ENCODE results near the gene AIFM3.

Gene AIFM3

DNA sequence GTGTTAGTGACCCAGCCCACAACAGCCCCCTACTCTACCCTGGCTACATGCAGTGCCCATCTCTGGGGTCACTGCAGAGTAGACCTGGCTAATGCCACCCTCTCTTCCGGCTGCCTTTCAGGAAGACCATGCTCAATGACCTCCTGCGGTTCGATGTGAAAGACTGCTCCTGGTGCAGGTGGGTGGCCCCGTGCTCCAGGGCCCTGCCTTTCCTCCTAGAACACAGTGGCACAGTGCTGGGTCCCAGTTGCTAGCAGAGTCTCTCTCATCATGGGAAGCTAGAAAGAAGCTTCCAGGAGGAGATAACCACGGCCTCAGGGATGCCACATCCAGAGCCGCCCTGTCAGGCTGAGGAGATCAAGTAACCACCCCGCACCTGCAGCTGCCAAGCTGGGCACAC lies 18.7 kb downstream of the AIFM3 start:
- Mint-ChIP-seq H3K36me3 (ENCODE audit: low read depth) (peaks cover 19% of the 10 kb centered on the region), H3K27ac (no peak overlapping the region), H3K27me3 (ENCODE audit: low read depth) (no peaks in the 10 kb centered on the region), H3K4me3 (no peak overlapping the region), H3K9me3 (no peaks in the 10 kb centered on the region), H3K4me1 (peaks cover 5% of the 10 kb centered on the region)
- TF ChIP-seq, protein P1, sequence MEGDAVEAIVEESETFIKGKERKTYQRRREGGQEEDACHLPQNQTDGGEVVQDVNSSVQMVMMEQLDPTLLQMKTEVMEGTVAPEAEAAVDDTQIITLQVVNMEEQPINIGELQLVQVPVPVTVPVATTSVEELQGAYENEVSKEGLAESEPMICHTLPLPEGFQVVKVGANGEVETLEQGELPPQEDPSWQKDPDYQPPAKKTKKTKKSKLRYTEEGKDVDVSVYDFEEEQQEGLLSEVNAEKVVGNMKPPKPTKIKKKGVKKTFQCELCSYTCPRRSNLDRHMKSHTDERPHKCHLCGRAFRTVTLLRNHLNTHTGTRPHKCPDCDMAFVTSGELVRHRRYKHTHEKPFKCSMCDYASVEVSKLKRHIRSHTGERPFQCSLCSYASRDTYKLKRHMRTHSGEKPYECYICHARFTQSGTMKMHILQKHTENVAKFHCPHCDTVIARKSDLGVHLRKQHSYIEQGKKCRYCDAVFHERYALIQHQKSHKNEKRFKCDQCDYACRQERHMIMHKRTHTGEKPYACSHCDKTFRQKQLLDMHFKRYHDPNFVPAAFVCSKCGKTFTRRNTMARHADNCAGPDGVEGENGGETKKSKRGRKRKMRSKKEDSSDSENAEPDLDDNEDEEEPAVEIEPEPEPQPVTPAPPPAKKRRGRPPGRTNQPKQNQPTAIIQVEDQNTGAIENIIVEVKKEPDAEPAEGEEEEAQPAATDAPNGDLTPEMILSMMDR (IDR thresholded peaks at IDR 0.05; ENCODE audit: unreplicated experiment in 3 of 3), result no peak

DNA sequence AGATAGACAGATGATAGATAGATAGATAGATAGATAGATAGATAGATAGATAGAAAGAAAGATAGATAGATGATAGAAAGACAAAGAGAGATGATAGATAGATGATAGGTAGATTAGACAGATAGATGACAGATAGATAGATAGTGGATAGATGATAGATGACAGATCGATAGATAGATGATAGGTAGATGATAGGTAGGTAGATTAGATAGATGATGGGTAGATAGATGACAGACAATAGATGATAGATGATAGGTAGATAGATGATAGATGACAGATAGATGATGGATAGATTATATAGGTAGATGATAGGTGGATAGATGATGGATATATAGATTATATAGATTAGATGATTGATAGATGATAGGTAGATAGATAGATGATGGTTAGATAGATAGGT lies 19.3 kb downstream of the AIFM3 start:
- Mint-ChIP-seq H3K4me3 (no peak overlapping the region), H3K9me3 (no peaks in the 10 kb centered on the region), H3K4me1 (peaks cover 3% of the 10 kb centered on the region), H3K27ac (no peak overlapping the region), H3K27me3 (ENCODE audit: low read depth) (no peaks in the 10 kb centered on the region), H3K36me3 (ENCODE audit: low read depth) (peaks cover 19% of the 10 kb centered on the region)
- TF ChIP-seq, protein P1 (IDR thresholded peaks at IDR 0.05; ENCODE audit: unreplicated experiment in 3 of 3), result no peak

DNA sequence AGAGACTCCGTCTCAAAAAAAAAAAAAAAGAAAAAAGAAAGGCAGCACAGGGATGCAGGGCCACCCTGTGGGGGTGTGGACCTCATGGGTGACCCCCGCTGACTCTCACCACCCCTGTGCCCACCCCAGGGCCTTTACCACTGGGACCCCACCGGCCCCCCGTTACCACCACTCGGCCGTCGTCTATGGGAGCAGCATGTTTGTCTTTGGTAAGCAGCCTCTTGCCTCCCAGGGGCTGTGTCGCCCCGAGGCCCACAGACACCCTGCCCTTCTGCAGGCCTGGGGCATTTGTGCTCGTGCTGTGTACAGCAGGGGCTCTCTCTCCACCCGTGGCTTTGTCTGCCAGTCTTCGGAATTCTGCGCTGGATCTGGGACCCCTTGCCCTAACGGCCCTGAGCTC lies 20.3 kb downstream of the AIFM3 start:
- Mint-ChIP-seq H3K27me3 (ENCODE audit: low read depth) (no peaks in the 10 kb centered on the region), H3K4me1 (no peaks in the 10 kb centered on the region), H3K4me3 (no peak overlapping the region), H3K9me3 (no peaks in the 10 kb centered on the region), H3K27ac (no peak overlapping the region), H3K36me3 (ENCODE audit: low read depth) (peaks cover 19% of the 10 kb centered on the region)
- TF ChIP-seq, protein P1 (IDR thresholded peaks at IDR 0.05; ENCODE audit: unreplicated experiment in 3 of 3), result no peak

DNA sequence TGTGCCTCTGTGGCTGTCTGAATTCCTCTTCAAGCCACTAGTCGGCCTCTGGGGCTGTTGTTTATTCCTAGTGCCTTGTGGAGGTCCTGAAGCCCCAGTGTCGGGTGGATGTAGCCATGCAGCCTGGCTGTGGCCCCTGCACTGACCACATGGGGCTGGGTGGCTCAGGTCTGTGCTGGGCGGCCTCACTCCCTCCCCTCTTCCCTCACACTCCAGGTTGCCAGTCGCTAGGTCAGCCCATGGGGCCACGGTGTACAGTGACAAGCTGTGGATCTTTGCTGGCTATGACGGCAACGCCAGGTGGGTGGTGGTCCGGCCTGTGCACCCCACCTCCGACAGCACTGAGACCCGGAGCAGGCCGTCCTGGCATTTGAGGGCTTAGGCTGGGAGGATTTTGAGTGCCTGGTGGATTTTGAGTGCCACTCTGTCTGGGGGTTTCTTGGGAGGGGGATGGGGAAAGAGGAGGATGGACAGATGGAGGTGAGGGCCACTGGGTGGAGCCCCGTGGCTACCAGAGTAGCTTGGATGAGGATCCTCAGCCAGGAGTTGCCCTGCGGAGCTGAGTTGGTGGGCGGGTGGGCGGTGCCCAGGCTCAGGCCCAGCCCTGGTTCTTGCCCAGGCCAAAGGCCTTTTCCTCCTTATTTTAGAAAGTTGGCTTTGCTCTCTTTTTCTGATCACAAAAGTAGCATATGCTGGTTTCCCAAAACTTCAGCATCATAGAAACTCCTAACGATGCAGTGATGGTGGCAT lies 21.7 kb downstream of the AIFM3 start:
- TF ChIP-seq, protein P1 (IDR thresholded peaks at IDR 0.05; ENCODE audit: unreplicated experiment in 3 of 3), result no peak
- Mint-ChIP-seq H3K27me3 (ENCODE audit: low read depth) (no peaks in the 10 kb centered on the region), H3K36me3 (ENCODE audit: low read depth) (peaks cover 19% of the 10 kb centered on the region), H3K4me3 (no peak overlapping the region), H3K4me1 (no peaks in the 10 kb centered on the region), H3K27ac (no peak overlapping the region), H3K9me3 (no peaks in the 10 kb centered on the region)

DNA sequence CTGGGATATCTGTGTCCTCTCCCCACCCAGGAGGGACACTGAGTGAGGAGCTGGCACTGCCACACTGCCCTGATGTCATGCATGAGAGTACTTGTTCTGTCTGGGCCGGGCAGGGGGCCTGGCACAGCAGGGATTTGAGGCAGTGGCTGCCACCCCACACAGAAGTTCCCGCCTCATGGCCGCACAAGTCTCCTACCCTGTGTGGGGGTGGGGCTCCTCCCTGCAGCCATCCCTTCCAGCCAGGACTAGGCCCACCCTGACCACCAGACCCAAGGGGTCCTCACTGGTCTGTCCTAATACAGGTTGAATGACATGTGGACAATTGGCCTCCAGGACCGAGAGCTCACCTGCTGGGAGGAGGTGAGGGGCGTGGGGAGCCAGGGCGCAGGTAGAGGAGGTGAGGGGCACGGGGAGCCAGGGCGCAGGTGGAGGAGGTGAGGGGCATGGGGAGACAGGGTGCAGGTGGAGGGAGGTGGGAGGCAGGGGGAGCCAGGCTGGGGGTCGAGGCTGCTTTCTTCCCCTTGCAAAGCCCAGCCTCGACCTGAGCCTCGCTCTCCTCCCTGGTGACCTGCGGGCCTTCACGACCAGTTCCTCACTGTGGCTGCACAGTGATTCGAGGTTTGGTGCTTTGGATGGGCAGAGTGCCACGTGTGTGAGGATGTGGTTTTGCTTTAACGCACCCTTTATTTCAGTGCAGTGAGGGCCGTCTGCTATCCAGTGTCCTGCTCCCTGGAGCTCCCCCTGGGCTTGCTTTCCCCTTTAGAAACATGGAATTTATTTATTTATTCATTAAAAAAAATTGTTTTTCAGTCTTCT lies 22.5 kb downstream of the AIFM3 start:
- H3K9me3 Mint-ChIP-seq, result no peaks in the 10 kb centered on the region
- TF ChIP-seq, protein P1 (IDR thresholded peaks at IDR 0.05; ENCODE audit: unreplicated experiment in 3 of 3), result no peak
- no peaks in the 10 kb centered on the region for H3K27me3 Mint-ChIP-seq (ENCODE audit: low read depth)

More for the DNA sequence above, 22.5 kb downstream of the AIFM3 start:
- Mint-ChIP-seq H3K4me1 (no peaks in the 10 kb centered on the region), H3K27ac (no peak overlapping the region), H3K36me3 (ENCODE audit: low read depth) (peaks cover 14% of the 10 kb centered on the region), H3K4me3 (no peak overlapping the region)

Measured in nephron (organoid).